Ectodermal cell (in vitro differentiated cells): ENCODE measurements around the gene PIKFYVE.
"Not testable (repeated sequence)": the region's sequence is repeated elsewhere in the genome, so short reads cannot be mapped to it uniquely, and the experiment has no call there.

Experiments used
- H3K27ac ChIP-seq: 2 replicates; pipeline ENCODE4 v1.7.0; 2013; ENCODE audit warnings: mild to moderate bottlenecking, low read depth, low read length; ENCODE audit not compliant: insufficient read depth, poor library complexity, severe bottlenecking
- H3K27me3 ChIP-seq: 2 replicates; pipeline ENCODE4 v1.7.0; 2013; ENCODE audit warnings: mild to moderate bottlenecking, low read length; ENCODE audit not compliant: insufficient read depth, control insufficient read depth, poor library complexity, severe bottlenecking
- H3K36me3 ChIP-seq: one replicate; pipeline ENCODE4 v1.7.0; 2013; ENCODE audit warnings: low read length; ENCODE audit not compliant: control insufficient read depth, insufficient read depth
- H3K4me1 ChIP-seq: one replicate; pipeline ENCODE4 v1.7.0; 2013; ENCODE audit warnings: low read length; ENCODE audit not compliant: control insufficient read depth, insufficient read depth
- H3K4me3 ChIP-seq: 2 replicates; pipeline ENCODE4 v1.7.0; 2013; ENCODE audit warnings: low read depth, low read length, control low read depth; ENCODE audit not compliant: insufficient read depth
- H3K9me3 ChIP-seq: 2 replicates; pipeline ENCODE4 v1.7.0; 2013; ENCODE audit warnings: mild to moderate bottlenecking, low read length, moderate library complexity; ENCODE audit not compliant: control insufficient read depth
- WGBS, 2 experiments: methylation state at CpG; one replicate each; pipeline ENCODE4 v1.1.7; 2013; ENCODE audit warnings: missing lambda C conversion rate in 2 of 2; 5-methylcytosine and 5-hydroxymethylcytosine counted together

Gene PIKFYVE

DNA sequence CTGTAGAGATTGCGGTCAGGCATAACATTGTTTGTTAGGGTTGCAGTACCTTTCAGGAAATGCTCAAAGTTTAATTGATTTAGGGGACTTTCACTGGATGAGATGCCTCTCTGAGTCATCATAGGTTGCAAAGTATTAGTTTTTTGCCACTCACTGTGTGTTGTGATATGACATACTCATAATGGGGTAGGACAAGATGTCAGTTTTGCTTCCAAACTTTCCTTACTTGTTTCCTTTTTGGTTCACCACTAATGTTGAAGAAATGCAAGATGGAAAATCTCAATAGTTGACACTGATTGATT, 105.5 kb downstream of the PIKFYVE start:
- WGBS, 2 experiments = 55 to 56% methylated on average over 1 of the region's 1 CpG
- Histone ChIP-seq H3K4me3 (no peak overlapping the region), H3K9me3 (no peaks in the 10 kb centered on the region), H3K4me1 (no peaks in the 10 kb centered on the region), H3K27me3 (no peaks in the 10 kb centered on the region), H3K36me3 (no peaks in the 10 kb centered on the region), H3K27ac (no peak overlapping the region)

DNA sequence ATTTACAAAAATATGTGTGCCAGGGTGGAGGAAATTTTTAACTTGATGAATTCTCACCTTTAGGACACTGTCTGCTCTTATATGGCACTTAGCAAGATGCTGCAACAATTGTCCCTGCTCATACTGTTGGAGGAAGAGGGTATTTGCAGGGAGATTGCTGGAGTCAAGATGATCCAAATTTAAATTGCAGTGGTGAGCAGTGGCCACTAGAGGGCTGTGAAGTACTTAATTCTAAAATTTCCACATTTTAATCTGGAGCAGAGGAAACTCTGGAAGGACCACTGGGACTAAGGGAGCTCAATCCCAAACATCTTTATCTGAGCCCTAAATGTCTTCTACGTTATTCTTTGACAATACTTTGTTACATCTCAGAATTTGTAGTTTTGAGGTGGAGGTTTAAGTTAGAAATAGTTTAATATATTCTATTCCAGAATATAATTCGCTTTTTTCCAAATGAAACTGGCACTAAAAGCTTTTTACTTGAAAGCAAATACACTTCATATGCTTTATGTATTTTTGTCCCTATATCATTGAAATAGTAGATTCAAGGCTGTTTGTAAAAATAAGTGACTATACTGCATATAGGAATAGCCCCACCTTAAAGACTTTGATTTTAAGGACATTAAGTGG, 107.5 kb downstream of the PIKFYVE start:
- Histone ChIP-seq H3K36me3 (no peaks in the 10 kb centered on the region), H3K27me3 (no peaks in the 10 kb centered on the region), H3K4me1 (no peaks in the 10 kb centered on the region), H3K9me3 (peaks cover 2% of the 10 kb centered on the region), H3K4me3 (no peak overlapping the region), H3K27ac (no peak overlapping the region)
- WGBS, 2 experiments = no CpG with 5 or more reads among the region's 2 CpGs

- Histone ChIP-seq H3K27me3 (no peaks in the 10 kb centered on the region), H3K9me3 (peaks cover 2% of the 10 kb centered on the region), H3K27ac (peak overlapping the region; percentile 8), H3K4me3 (no peak overlapping the region), H3K4me1 (no peaks in the 10 kb centered on the region), H3K36me3 (no peaks in the 10 kb centered on the region)
- 40 to 55% methylated on average over 1 of the region's 1 CpG for WGBS, 2 experiments
These were observed 109.5 kb downstream of the PIKFYVE start for GRCh38 chr2:208375491-208376068.

GRCh38 chr2:208377344-208377860, 111.3 kb downstream of the PIKFYVE start:
- H3K4me1 ChIP-seq, H3K9me3 ChIP-seq, H3K27ac ChIP-seq, H3K27me3 ChIP-seq, H3K36me3 ChIP-seq, H3K4me3 ChIP-seq: not testable (repeated sequence)
- 80 to 84% methylated on average over 29 to 30 of the region's 40 CpGs for WGBS, 2 experiments

DNA sequence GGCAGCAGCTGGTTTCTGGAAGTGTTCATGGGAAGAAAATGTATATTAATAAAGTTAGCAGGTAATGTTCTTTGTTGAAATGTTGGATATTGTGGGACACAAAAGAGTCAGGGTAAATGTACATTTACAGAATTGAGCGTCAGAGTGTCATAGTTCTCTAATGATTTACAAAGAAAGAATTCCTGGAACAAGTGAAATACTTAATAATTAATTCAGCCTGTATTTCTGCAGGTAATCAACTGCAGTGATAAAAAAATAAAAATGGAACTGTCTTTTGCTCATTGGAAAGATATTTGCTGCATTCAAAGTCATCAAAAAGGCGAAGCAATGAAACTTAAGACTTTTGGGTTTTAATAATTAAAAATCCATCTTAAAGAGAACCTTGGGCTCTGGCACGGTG, 113.1 kb downstream of the PIKFYVE start:
- H3K4me1 ChIP-seq = no peaks in the 10 kb centered on the region
- H3K27me3 ChIP-seq = no peaks in the 10 kb centered on the region
- H3K9me3 ChIP-seq = peaks cover 2% of the 10 kb centered on the region
- H3K4me3 ChIP-seq = no peak overlapping the region
- WGBS, 2 experiments = 84 to 96% methylated on average over 3 of the region's 3 CpGs
- H3K36me3 ChIP-seq = no peaks in the 10 kb centered on the region
- no peak overlapping the region for H3K27ac ChIP-seq

GRCh38 chr2:208384637-208385036, 118.6 kb downstream of the PIKFYVE start:
- Histone ChIP-seq H3K9me3 (no peaks in the 10 kb centered on the region), H3K36me3 (no peaks in the 10 kb centered on the region), H3K27ac (no peak overlapping the region), H3K4me1 (no peaks in the 10 kb centered on the region), H3K4me3 (no peak overlapping the region), H3K27me3 (no peaks in the 10 kb centered on the region)
- 96 to 98% methylated on average over 3 to 4 of the region's 4 CpGs for WGBS, 2 experiments

DNA sequence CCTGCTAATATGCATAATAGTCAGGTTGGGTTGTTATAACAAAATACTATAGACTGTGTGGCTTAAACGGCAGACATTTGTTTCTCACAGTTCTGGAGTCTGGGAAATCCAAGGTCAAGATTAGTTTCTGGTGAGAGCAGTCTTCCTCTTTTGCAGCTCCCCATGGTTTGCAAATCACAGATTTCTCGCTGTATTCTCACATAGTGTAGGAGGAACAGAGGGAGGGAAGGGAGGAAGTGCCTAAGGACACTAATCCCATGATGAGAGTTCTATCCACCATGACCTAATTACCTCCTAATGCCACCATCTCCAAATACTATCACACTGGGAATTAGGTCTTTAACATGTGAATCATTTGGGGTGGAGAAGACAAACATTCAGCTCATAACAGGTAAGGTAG, 120.5 kb downstream of the PIKFYVE start:
- Histone ChIP-seq H3K36me3 (no peaks in the 10 kb centered on the region), H3K4me1 (no peaks in the 10 kb centered on the region), H3K27ac (no peak overlapping the region), H3K4me3 (no peak overlapping the region), H3K27me3 (no peaks in the 10 kb centered on the region), H3K9me3 (no peaks in the 10 kb centered on the region)
- WGBS, 2 experiments = 0 to 33% methylated on average over 1 to 2 of the region's 2 CpGs

DNA sequence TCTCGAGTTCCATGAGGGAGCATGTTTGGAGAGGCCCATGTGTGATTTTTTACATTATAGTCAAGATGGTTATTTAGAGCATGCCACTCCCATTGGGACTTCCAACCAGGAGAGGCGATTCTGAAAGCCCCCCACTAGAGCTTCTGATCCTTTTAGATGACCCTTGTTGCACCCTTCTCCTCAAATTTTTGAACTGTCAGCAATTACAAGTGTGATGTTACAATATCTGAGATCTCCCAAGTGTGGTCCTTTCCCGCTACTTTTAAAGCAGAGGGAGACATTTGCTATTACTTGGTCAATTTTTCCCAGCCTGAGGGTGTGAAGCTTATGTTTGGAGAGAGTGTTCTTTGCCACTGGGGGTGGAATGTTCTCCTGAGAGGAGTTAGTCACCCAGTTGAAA, 123.9 kb downstream of the PIKFYVE start:
- Histone ChIP-seq H3K4me3 (no peak overlapping the region), H3K27ac (no peak overlapping the region), H3K36me3 (no peaks in the 10 kb centered on the region), H3K27me3 (no peaks in the 10 kb centered on the region), H3K4me1 (no peaks in the 10 kb centered on the region), H3K9me3 (no peaks in the 10 kb centered on the region)
- WGBS, 2 experiments = 89 to 92% methylated on average over 3 of the region's 3 CpGs

- no peaks in the 10 kb centered on the region for H3K36me3 ChIP-seq
- no peak overlapping the region for H3K27ac ChIP-seq
- no peaks in the 10 kb centered on the region for H3K4me1 ChIP-seq
- no peak overlapping the region for H3K4me3 ChIP-seq
- WGBS, 2 experiments = 89 to 93% methylated on average over 3 of the region's 3 CpGs
- H3K9me3 ChIP-seq = no peaks in the 10 kb centered on the region
- no peaks in the 10 kb centered on the region for H3K27me3 ChIP-seq
These were observed 126.2 kb downstream of the PIKFYVE start for GRCh38 chr2:208392300-208392699.

- 93 to 96% methylated on average over 2 to 3 of the region's 4 CpGs for WGBS, 2 experiments
- H3K27me3 ChIP-seq, H3K4me1 ChIP-seq, H3K4me3 ChIP-seq, H3K27ac ChIP-seq, H3K36me3 ChIP-seq, H3K9me3 ChIP-seq: not testable (repeated sequence)
These were observed 130.7 kb downstream of the PIKFYVE start for GRCh38 chr2:208396796-208397195.
